ENCODE results near the gene TCN2.
"Not testable (repeated sequence)": the region's sequence is repeated elsewhere in the genome, so short reads cannot be mapped to it uniquely, and the experiment has no call there.

Gene TCN2

DNA sequence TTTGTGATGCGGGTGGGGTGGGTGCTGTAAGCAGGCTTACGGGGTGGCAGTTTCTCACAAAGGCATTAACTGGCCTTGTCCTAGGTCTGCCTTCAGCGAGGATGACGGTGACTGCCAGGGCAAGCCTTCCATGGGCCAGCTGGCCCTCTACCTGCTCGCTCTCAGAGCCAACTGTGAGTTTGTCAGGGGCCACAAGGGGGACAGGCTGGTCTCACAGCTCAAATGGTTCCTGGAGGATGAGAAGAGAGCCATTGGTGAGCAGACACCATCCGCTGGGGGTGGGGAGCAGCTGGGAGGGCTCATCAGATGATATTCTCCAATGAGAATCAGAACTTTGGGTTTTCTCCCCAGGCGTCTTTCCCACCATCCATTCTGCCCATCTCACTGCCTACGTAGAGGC is 5.8 kb downstream of the TCN2 start:
- no peak for FAIRE-seq

DNA sequence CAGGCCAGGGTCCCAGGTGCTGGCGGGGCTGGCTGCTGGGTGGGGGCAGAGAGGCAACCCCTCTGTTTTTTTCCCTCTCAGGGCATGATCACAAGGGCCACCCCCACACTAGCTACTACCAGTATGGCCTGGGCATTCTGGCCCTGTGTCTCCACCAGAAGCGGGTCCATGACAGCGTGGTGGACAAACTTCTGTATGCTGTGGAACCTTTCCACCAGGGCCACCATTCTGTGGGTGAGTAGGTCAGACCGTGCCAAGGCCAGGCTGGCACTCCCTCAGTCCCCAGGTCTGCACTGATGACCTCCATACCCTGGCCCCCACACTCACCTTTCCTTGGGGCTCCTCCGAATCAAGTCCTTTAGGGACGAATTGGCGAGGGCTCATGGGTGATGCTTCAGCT is 7.3 kb downstream of the TCN2 start:
- no peak for FAIRE-seq

DNA sequence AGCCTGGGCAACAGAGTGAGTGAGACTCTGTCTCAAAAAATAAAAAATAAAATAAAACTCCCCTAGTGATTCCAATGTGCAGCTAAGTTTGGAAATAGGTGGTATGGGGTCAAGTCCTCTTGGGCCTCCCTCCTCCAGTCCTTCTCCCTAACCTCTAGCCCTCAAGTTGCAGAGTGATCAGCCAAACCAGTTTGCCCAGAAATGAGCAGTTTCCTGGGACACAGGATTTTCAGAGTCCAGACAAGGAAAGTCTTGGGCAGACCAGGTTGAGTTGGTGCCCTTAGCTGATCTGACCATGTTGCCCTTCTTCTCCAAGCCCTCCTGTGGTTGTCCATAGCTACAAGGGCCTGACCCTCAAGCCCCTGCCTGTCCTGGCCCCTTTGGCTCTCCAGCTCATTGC is 7.9 kb downstream of the TCN2 start:
- FAIRE-seq: no peak

- no peak for FAIRE-seq
These were observed 8.6 kb downstream of the TCN2 start for GRCh38 chr22:30615543-30615954.

GRCh38 chr22:30617819-30618218 is 10.8 kb downstream of the TCN2 start:
- FAIRE-seq: no peak

DNA sequence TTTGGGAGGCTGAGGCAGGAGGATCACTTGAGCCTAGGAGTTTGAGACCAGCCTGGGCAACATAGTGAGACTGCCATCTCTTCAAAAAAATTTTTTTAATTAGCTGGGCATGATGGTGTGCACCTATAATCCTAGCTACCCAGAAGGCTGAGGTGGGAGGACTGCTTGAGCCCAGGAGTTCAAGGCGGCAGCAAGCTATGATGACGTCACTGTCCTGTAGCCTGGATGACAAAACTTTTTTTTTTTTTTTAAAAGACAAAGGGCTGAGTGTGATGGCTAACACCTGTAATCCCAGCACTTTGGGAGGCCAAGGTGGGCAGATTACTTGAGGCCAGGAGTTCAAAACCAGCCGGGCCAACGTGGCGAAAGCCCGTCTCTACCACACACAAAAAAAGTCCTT is 12.9 kb downstream of the TCN2 start:
- FAIRE-seq: not testable (repeated sequence)

- FAIRE-seq: no peak
These were observed 19.4 kb downstream of the TCN2 start for GRCh38 chr22:30626413-30626812.

DNA sequence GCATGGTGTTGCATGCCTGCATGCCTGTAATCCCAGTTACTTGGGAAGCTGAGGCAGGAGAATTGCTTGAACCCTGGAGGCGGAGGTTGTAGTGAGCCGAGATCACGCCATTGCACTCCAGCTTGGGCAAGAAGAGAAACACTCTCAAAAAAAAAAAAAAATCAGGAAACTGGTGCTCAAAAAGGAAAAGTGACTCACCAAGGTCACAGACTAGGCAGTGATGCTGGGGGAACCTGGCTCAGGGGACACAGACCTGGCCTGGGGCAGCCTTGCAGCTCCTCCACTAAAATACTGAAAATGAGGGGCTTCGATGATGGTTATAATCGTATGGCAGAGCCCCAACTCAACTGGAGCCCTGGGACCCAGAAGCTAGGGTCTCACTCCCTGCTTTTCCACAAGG is 20.5 kb downstream of the TCN2 start:
- no peak for FAIRE-seq

DNA sequence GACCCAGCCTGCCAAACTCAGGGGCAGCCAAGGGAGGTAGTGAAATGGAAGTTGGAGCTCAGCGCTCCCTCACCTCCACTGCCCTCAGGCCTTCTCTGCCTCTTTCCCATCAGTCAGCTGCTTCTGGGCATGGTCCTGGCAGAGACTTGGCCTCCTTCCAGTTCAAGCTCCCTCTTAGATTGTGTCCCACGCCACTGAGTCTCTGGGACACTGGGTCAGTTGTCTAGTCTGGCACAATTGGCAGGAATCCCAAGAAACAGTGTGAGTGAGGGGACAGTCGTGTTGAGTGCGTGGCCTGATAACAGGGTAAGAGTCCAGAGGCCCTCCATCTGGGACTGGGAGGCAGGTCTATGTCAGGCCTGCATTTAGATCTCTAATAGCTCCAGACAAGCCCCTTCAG is 21.5 kb downstream of the TCN2 start:
- no peak for FAIRE-seq

GRCh38 chr22:30631469-30631868 is 24.5 kb downstream of the TCN2 start:
- FAIRE-seq: not testable (repeated sequence)

GRCh38 chr22:30634471-30635233 is 27.7 kb downstream of the TCN2 start:
- FAIRE-seq: peak; percentile 13

GRCh38 chr22:30635273-30636225 is 28.6 kb downstream of the TCN2 start, which contains the start of gene SLC35E4:
Gene SLC35E4, plus strand, starts transcription at chr22:30635781. Its CDS starts 670 bp downstream, at chr22:30636451.
- no peak for FAIRE-seq

DNA sequence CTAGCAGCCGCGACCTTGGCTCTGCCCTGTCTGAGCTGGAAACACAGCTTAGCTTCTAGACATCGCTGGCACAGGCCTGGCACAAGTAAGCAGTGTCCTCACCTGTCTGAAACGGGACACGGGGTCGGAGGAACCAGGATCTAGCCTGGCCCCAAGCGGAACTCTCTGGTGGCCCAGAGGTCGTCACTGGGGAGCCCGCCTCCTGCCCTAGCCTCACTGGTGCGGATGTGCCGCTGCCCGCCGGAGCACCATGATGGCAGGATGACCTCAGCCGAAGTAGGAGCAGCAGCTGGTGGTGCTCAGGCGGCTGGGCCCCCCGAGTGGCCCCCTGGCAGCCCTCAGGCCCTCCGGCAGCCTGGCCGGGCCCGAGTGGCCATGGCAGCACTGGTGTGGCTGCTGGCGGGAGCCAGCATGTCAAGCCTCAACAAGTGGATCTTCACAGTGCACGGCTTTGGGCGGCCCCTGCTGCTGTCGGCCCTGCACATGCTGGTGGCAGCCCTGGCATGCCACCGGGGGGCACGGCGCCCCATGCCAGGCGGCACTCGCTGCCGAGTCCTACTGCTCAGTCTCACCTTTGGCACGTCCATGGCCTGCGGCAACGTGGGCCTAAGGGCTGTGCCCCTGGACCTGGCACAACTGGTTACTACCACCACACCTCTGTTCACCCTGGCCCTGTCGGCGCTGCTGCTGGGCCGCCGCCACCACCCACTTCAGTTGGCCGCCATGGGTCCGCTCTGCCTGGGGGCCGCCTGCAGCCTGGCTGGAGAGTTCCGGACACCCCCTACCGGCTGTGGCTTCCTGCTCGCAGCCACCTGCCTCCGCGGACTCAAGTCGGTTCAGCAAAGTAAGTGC is 29.5 kb downstream of the TCN2 start:
- no peak for FAIRE-seq

DNA sequence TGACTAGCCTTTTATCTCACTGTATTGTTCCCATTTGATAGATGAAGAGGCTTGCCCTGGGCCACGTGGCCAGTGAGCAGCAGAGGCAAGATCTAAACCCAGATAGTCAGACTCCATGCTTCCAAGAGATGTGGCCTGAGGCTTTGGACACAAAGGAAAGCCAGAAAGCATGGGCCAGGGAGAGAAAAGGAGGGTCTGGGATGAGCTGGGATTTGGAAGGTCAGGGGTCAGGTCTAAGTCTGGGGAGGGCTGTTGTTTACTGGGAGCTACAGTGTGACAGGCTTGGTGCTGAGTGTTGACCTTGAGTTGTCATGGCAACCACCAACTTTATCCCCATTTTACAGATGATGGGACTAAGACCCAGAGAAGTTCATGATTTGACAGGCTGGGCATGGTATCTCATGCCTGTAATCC is 30.7 kb downstream of the TCN2 start:
- no peak for FAIRE-seq

DNA sequence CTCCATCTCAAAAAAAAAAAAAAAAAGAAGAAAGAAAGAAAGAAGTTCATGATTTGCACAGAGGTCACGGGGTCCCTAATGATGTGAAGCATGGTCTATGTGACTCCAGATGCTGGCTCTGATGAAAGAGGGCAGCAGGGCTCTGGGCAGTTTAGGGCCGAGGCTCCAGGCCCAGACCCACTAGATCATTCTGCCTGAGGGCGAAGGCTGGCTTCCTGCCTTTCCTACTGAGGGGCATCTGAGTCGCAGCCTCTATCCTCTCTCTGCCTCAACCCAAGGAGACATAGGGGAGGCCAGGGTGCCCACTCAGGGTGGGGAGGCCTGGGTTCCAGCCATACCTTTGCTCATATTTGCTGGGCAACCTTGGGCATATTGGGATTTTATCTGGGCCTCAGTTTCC is 33.4 kb downstream of the TCN2 start:
- FAIRE-seq: no peak

GRCh38 chr22:30640839-30641430 is 34.0 kb downstream of the TCN2 start:
- no peak for FAIRE-seq

DNA sequence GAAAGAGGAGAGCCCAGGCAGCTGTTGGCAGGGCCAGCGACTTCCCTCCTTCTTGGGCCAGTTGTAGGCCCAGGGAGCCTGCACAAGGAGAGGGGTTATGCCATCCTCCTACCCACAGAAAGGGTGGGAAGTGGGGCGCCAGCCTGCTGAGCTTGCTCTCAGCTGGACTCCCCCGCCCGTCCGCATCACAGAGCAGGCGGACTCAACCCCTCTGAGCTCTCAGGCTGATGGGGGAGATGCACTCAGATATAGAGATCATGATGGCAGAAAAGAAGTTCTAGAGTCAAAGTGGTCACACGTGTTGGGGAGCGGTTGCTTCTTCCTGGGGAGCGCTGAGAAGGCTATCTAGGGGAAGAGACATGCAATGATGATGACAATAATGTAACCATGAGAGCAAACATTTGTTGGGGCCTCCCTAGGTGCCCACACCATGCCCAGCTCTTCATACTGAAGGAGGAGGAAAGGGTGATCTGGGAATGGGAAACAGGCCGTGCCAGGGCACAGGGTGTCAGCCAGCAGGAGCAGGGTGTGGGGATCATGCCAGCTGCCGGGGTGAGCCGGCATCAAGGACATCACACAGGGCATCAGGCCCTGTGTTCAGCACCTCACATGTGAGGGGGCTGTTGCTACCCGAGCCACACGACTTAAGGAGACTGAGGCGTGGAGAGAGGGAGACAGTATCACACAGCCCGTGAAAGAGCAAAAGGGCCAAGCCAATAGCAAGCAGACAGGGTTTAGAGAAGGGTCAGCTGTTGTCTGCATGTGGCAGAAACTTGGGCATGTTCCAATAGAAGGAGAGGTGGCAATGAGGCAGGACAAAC is 36.3 kb downstream of the TCN2 start:
- no peak for FAIRE-seq

- FAIRE-seq: no peak
These were observed 39.7 kb downstream of the TCN2 start for GRCh38 chr22:30646518-30647160.

DNA sequence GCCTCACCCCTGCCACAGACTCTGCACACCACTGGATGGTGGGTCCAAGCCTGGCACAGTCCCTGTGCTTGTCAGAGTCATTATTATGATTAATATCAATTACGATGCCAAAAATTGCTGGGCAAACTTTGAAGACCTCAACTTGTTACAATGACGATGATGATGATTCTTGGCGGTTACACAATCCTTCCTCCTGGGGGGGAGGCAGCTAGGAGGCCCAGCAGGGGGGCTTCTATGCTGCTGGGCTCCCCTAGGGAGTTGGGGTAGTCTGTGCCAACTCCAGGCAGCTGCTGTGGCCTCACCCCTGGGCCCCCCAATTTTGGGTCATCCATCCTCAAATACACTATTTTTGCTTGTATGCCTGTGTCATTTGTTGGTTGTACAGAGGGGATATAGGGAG is 40.6 kb downstream of the TCN2 start:
- no peak for FAIRE-seq

GRCh38 chr22:30648825-30649224 is 41.9 kb downstream of the TCN2 start:
- no peak for FAIRE-seq

DNA sequence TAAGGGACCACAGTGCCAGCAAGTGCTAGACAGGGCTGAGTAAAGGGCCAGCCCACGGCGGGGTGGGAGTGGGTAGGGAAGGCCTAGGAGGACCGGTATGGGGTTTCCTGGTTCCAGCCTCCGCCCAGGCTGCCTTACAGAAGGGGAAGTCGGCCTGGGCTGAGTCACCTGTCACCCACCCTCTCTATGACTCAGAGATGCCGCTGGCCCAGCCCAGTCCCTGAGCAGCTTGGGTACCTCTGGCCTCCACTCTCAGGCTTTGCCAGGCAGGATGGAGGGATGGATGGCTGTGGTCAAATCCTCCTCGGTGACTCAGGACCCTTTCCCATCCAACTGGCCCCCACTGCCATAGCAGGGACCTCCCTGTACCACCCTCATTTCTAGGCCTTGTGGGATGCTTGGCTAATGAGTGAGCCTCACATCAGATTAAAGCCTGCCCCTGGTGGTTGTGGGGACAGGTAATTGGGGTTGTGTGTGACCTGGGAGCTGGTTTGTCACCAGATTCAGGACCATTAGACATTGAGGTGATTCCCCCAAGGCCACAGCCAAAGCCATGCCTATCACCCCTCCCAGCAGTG is 42.5 kb downstream of the TCN2 start:
- FAIRE-seq: no peak

Data from G401.6 (cell line).